ENCODE results near the gene WFIKKN2. TPM values are rescaled to one million over a fixed set of nuclear protein-coding genes. Genes with fewer than 3 reads are reported as not detected.

WFIKKN2 gene
- total and polyA plus RNA-seq, 2 experiments from 2014 or later: 0.34 TPM; not detected in 1

- no peaks in the 10 kb centered on the region for H3K9me3 ChIP-seq (ENCODE audit: low read depth)
Measured at GRCh38 chr17:50805486-50805885, 29.9 kb upstream of the WFIKKN2 start.

GRCh38 chr17:50806141-50806643 is 29.2 kb upstream of the WFIKKN2 start:
- H3K27ac ChIP-seq: no peak overlapping the region
- H3K4me3 ChIP-seq: no peak overlapping the region
- H3K9me3 ChIP-seq (ENCODE audit: low read depth): no peaks in the 10 kb centered on the region
- peak in 1 of 2 donors; percentile 60 for DNase-seq (ENCODE audit: low read depth in 1 of 2, low spot score in 1 of 2)
- TF ChIP-seq CTCF (IDR thresholded peaks at IDR 0.05; ENCODE audit: low read depth, low read length): peak; percentile 35
- H3K4me1 ChIP-seq (ENCODE audit: low read depth): peaks cover 7% of the 10 kb centered on the region
- no peaks in the 10 kb centered on the region for H3K36me3 ChIP-seq
- H3K27me3 ChIP-seq: no peaks in the 10 kb centered on the region

More at GRCh38 chr17:50805486-50805885, 29.9 kb upstream of the WFIKKN2 start:
- no peak overlapping the region for H3K4me3 ChIP-seq
- H3K4me1 ChIP-seq (ENCODE audit: low read depth): peaks cover 7% of the 10 kb centered on the region
- no peak for DNase-seq (ENCODE audit: low read depth in 1 of 2, low spot score in 1 of 2)
- no peaks in the 10 kb centered on the region for H3K27me3 ChIP-seq
- no peak for TF ChIP-seq CTCF (IDR thresholded peaks at IDR 0.05; ENCODE audit: low read depth, low read length)
- H3K36me3 ChIP-seq: no peaks in the 10 kb centered on the region
- no peak overlapping the region for H3K27ac ChIP-seq

- H3K9me3 ChIP-seq (ENCODE audit: low read depth): no peaks in the 10 kb centered on the region
- H3K4me1 ChIP-seq (ENCODE audit: low read depth): peaks cover 5% of the 10 kb centered on the region
- H3K36me3 ChIP-seq: no peaks in the 10 kb centered on the region
- H3K27ac ChIP-seq: no peak overlapping the region
- no peaks in the 10 kb centered on the region for H3K27me3 ChIP-seq
- DNase-seq (ENCODE audit: low read depth in 1 of 2, low spot score in 1 of 2): peak in 1 of 2 donors; percentile 62
- TF ChIP-seq CTCF (IDR thresholded peaks at IDR 0.05; ENCODE audit: low read depth, low read length): no peak
- no peak overlapping the region for H3K4me3 ChIP-seq
Measured at GRCh38 chr17:50807009-50807408, 28.4 kb upstream of the WFIKKN2 start.

- H3K4me1 ChIP-seq (ENCODE audit: low read depth): no peaks in the 10 kb centered on the region
- no peak overlapping the region for H3K27ac ChIP-seq
- no peak for TF ChIP-seq CTCF (IDR thresholded peaks at IDR 0.05; ENCODE audit: low read depth, low read length)
- no peak for DNase-seq (ENCODE audit: low read depth in 1 of 2, low spot score in 1 of 2)
- no peaks in the 10 kb centered on the region for H3K36me3 ChIP-seq
- no peak overlapping the region for H3K4me3 ChIP-seq
- no peaks in the 10 kb centered on the region for H3K27me3 ChIP-seq
- no peaks in the 10 kb centered on the region for H3K9me3 ChIP-seq (ENCODE audit: low read depth)
Measured at GRCh38 chr17:50807675-50808074, 27.7 kb upstream of the WFIKKN2 start.

DNA sequence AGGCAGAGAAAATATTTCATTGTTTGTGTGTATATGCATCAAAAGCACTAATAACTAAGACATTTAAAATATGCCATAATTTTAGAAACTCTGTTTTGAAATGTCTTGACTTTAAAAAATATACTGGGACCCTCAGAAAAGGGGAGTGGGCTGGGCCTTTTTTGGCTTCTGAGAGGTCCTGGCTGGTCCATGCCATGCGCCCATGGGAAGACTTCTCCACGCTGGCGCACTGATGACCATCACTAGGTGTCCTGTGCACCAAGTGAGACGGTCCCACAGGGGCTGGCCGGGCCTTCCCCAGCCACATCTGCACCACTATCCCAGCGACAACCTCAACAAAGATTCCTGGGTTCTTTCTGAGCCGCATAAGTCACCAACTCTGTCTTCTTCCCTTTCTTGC is 27.0 kb upstream of the WFIKKN2 start:
- no peaks in the 10 kb centered on the region for H3K27me3 ChIP-seq
- no peak for TF ChIP-seq CTCF (IDR thresholded peaks at IDR 0.05; ENCODE audit: low read depth, low read length)
- no peaks in the 10 kb centered on the region for H3K36me3 ChIP-seq
- no peak overlapping the region for H3K27ac ChIP-seq
- no peaks in the 10 kb centered on the region for H3K4me1 ChIP-seq (ENCODE audit: low read depth)
- no peaks in the 10 kb centered on the region for H3K9me3 ChIP-seq (ENCODE audit: low read depth)
- H3K4me3 ChIP-seq: no peak overlapping the region
- DNase-seq (ENCODE audit: low read depth in 1 of 2, low spot score in 1 of 2): no peak

Measured in cardiac muscle cell (in vitro differentiated cells and primary cell).